Measurements from ENCODE around the gene ARRDC1. TPM values are rescaled to one million over a fixed set of nuclear protein-coding genes. Genes with fewer than 3 reads are reported as not detected.

The ARRDC1 gene
- total and polyA plus RNA-seq, 2 donors from 2014 or later = 42.3 to 88.9 TPM

DNA sequence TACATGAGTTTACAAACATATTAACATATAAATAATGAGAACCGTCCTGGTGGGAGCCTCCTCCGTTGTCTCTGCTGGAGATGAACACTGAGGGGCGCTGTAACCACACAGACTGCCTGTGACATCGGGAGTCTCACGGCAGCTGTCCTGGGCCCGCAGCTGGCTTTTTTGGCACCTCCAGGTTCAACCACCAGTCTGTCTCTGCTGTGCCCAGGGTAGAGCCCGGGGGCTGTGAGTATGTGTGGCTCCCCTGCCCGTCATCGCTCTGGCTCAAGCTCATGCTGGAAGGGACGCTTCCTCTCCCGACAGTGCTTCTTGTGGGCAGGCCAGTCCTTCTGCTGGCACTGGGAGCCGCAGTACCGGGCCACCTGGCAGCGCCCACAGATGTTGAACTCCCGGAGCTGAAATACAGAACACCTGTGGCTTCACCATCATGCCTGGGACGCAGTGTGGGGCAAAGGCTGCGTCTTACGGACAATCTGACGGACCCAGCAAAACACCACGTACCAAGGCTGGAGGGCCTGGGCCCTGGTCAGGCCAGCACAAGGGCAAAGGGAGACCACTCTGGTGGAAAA is 23.1 kb upstream of the ARRDC1 start:
- Histone ChIP-seq H3K36me3 (ENCODE audit: control insufficient read depth in 2 of 3, insufficient read depth in 3 of 3, low read length in 3 of 3) (peaks cover 0 to 17% (median 3%) of the 10 kb centered on the region in 3 donors), H3K4me1 (ENCODE audit: control insufficient read depth in 2 of 3, insufficient read depth in 2 of 3, low read depth in 1 of 3, low read length in 3 of 3) (peaks cover 0 to 13% (median 4%) of the 10 kb centered on the region in 3 donors), H3K27ac (ENCODE audit: low read depth in 2 of 2, low read length in 2 of 2) (no peak overlapping the region), H3K27me3 (ENCODE audit: control insufficient read depth, insufficient read depth, low read length) (no peaks in the 10 kb centered on the region), H3K9me3 (ENCODE audit: control insufficient read depth in 2 of 3, insufficient read depth in 1 of 3, low read length in 3 of 3) (no peaks in the 10 kb centered on the region), H3K4me3 (ENCODE audit: low read length in 3 of 3) (no peak overlapping the region), H3K9ac (ENCODE audit: low read length in 3 of 3) (no peak overlapping the region)
- intact Hi-C loops (cut with DNase I) = no loop called here
- TF ChIP-seq, protein P1, sequence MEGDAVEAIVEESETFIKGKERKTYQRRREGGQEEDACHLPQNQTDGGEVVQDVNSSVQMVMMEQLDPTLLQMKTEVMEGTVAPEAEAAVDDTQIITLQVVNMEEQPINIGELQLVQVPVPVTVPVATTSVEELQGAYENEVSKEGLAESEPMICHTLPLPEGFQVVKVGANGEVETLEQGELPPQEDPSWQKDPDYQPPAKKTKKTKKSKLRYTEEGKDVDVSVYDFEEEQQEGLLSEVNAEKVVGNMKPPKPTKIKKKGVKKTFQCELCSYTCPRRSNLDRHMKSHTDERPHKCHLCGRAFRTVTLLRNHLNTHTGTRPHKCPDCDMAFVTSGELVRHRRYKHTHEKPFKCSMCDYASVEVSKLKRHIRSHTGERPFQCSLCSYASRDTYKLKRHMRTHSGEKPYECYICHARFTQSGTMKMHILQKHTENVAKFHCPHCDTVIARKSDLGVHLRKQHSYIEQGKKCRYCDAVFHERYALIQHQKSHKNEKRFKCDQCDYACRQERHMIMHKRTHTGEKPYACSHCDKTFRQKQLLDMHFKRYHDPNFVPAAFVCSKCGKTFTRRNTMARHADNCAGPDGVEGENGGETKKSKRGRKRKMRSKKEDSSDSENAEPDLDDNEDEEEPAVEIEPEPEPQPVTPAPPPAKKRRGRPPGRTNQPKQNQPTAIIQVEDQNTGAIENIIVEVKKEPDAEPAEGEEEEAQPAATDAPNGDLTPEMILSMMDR (IDR thresholded peaks at IDR 0.05; ENCODE audit: borderline replicate concordance, extremely low read depth, insufficient read depth) = no peak
- DNase-seq (peak in 1 of 5 donors; percentile 51), FAIRE-seq (no peak)

DNA sequence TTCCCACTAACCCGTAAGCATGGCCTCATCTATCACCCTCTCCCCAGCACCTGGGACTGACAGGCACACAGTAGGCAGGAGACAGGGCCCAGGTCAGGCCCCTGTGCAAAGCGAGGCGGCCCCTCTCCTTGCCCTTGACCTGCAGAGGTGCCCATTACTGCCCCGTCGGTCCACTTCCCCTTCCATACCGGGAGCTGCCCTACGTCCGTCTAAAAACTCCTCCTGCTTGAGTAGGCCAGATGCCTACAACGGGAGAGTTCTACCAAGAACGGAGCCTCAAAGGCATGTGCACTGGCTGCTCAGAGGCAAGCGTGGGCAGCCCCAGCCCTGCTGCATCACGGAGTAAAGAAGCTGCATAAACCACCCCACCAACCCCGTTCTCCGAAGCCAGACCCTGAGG is 22.1 kb upstream of the ARRDC1 start:
- peaks cover 0 to 26% (median 3%) of the 10 kb centered on the region in 3 donors for H3K36me3 ChIP-seq (ENCODE audit: control insufficient read depth in 2 of 3, insufficient read depth in 3 of 3, low read length in 3 of 3)
- no peak for FAIRE-seq
- peaks cover 0 to 9% (median 0%) of the 10 kb centered on the region in 3 donors for H3K4me1 ChIP-seq (ENCODE audit: control insufficient read depth in 2 of 3, insufficient read depth in 2 of 3, low read depth in 1 of 3, low read length in 3 of 3)
- DNase-seq = peak in 1 of 5 donors; percentile 55
- no peak overlapping the region for H3K27ac ChIP-seq (ENCODE audit: low read depth in 2 of 2, low read length in 2 of 2)
- H3K4me3 ChIP-seq (ENCODE audit: low read length in 3 of 3) = no peak overlapping the region
- H3K9ac ChIP-seq (ENCODE audit: low read length in 3 of 3) = no peak overlapping the region
- no peaks in the 10 kb centered on the region for H3K9me3 ChIP-seq (ENCODE audit: control insufficient read depth in 2 of 3, insufficient read depth in 1 of 3, low read length in 3 of 3)
- intact Hi-C loops (cut with DNase I) = no loop called here
- H3K27me3 ChIP-seq (ENCODE audit: control insufficient read depth, insufficient read depth, low read length) = no peaks in the 10 kb centered on the region
- TF ChIP-seq, protein P1 (IDR thresholded peaks at IDR 0.05; ENCODE audit: borderline replicate concordance, extremely low read depth, insufficient read depth) = no peak

DNA sequence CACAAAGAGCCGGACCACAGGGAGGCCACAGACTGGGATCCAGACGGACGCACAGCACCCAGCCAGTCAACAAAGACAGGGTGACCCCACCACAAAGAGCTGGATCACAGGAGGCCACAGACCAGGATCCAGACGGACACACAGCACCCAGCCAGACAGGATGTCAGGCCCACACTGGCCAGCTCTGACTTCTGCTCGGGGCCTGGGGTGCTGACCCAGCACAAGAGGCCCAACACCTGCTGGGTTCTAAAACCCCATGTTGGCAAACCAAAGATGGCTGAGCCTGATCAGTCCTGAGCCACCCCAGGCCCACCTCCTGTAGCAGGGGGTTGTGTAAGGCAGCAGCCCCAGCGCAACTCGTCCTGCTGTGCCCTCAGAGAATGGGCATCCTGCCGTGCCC is 21.5 kb upstream of the ARRDC1 start:
- intact Hi-C loops (cut with DNase I) = no loop called here
- peak in 1 of 5 donors; percentile 51 for DNase-seq
- H3K4me3 ChIP-seq (ENCODE audit: low read length in 3 of 3) = no peak overlapping the region
- FAIRE-seq = no peak
- no peak overlapping the region for H3K9ac ChIP-seq (ENCODE audit: low read length in 3 of 3)
- H3K4me1 ChIP-seq (ENCODE audit: control insufficient read depth in 2 of 3, insufficient read depth in 2 of 3, low read depth in 1 of 3, low read length in 3 of 3) = peaks cover 0 to 10% (median 0%) of the 10 kb centered on the region in 3 donors
- peaks cover 0 to 26% (median 3%) of the 10 kb centered on the region in 3 donors for H3K36me3 ChIP-seq (ENCODE audit: control insufficient read depth in 2 of 3, insufficient read depth in 3 of 3, low read length in 3 of 3)
- H3K27ac ChIP-seq (ENCODE audit: low read depth in 2 of 2, low read length in 2 of 2) = no peak overlapping the region
- H3K27me3 ChIP-seq (ENCODE audit: control insufficient read depth, insufficient read depth, low read length) = no peaks in the 10 kb centered on the region
- TF ChIP-seq, protein P1 (IDR thresholded peaks at IDR 0.05; ENCODE audit: borderline replicate concordance, extremely low read depth, insufficient read depth) = no peak
- H3K9me3 ChIP-seq (ENCODE audit: control insufficient read depth in 2 of 3, insufficient read depth in 1 of 3, low read length in 3 of 3) = no peaks in the 10 kb centered on the region
